HG03039 (cell line): ENCODE measurements around the gene APBB1.
"Not testable (repeated sequence)": the region's sequence is repeated elsewhere in the genome, so short reads cannot be mapped to it uniquely, and the experiment has no call there.

Source experiments
- ATAC-seq: cut with Tn5 transposase; IDR thresholded peaks from one replicate; pipeline ENCODE4 v1.9.1; 2021; ENCODE audit warnings: mild to moderate bottlenecking, moderate library complexity; ENCODE audit not compliant: unreplicated experiment

Gene APBB1

DNA sequence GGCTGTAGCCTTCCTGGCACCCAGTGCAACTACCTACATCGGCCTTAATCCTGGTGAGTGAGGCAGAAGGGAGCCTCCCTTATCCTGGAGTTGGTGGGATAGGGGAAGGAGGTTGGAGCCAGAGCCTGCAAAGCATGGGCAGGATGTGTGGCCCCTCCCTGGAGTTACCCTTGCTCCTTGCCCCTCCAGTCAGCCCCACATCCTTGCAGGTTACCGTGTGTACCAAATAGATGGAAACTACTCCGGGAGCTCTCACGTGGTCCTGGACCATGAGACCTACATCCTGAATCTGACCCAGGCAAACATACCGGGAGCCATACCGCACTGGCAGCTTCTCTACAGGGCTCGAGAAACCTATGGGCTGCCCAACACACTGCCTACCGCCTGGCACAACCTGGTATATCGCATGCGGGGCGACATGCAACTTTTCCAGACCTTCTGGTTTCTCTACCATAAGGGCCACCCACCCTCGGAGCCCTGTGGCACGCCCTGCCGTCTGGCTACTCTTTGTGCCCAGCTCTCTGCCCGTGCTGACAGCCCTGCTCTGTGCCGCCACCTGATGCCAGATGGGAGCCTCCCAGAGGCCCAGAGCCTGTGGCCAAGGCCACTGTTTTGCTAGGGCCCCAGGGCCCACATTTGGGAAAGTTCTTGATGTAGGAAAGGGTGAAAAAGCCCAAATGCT is 24.8 kb downstream of the APBB1 start:
- ATAC-seq: no peak

GRCh38 chr11:6392251-6392650 is 26.6 kb downstream of the APBB1 start:
- ATAC-seq: not testable (repeated sequence)

- ATAC-seq: no peak
Observed at GRCh38 chr11:6391537-6392134, 27.3 kb downstream of the APBB1 start.

DNA sequence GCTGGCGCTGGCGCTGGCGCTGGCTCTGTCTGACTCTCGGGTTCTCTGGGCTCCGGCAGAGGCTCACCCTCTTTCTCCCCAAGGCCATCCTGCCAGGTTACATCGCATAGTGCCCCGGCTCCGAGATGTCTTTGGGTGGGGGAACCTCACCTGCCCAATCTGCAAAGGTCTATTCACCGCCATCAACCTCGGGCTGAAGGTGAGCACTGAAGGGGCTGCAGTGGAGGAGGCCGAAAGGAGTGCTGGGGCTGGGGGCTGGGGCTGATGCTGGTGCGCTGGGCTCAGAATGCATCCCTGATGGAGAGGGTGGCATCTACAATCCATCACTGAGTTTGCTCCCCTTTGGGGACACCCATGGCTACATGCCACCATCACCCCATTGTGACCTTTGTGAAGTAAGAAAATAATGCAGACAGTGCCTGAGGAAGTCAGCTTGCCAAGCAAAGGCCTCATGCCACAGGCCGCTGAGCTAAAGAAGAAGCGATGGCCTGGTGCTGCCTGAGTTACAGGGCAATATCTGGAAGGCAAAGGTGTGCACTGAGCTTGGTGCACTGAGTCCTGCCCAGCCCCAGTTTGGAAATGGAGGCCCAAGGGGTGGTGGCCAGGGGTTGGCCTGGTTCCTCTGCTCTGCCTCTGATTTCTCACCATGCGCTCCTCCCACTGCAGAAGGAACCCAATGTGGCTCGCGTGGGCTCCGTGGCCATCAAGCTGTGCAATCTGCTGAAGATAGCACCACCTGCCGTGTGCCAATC is 28.0 kb downstream of the APBB1 start:
- ATAC-seq: no peak

GRCh38 chr11:6389905-6390717 is 28.8 kb downstream of the APBB1 start, which contains the start of gene SMPD1:
Gene SMPD1, plus strand, starts transcription at chr11:6390474. Its CDS starts 125 bp downstream, at chr11:6390599.
- ATAC-seq: peak; percentile 96

- no peak for ATAC-seq
Observed at GRCh38 chr11:6388748-6389147, 30.1 kb downstream of the APBB1 start.

GRCh38 chr11:6387811-6388599 is 30.9 kb downstream of the APBB1 start:
- no peak for ATAC-seq

DNA sequence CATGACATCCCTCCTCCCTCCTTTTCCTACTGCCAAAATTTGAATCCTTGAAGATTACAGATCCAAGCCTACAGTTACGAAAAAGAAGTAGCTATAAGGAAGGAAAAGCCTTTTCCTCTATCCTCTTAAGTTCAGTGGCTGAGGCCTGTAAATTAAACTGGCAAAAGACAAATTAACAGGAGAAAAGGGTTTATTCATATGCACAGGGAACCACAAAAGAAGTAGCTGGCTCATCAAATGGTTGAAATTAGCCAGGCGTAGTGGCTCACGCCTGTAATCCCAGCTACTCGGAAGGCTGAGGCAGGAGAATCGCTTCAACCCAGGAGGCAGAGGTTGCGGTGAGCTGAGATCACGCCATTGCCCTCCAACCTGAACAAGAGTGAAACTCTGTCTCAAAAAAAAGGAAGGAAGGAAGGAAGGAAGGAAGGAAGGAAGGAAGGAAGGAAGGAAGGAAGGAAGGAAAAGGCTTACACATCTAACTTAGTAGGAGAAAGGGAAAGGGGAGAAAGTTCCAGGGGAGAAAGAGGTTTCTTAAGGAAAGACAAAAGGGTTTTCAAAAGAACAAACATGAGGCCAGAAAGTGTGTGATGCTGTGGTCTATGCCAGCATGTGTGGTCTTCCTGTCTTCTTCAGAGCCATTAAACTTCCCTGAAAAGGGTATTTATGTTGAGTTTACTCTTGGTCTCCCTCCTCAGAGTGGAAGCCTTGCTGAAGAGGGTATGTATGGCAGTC is 33.7 kb downstream of the APBB1 start:
- no peak for ATAC-seq

DNA sequence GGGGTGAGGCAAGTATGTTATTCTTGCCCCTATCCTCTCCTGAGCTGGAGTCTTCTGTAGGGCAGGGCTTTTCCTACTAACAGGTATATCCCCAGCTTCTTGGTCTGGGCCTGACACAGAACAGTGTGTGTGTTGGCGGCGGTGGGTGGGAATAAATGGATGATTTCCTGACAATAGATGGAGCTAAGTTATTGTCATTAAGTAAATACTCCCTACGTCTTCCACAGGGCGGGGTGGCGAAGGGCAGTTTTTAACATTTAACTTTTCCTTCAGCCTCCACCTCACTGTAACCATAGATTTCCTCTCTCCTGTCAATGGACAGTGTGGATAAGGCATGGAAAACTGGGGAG is 40.3 kb downstream of the APBB1 start:
- ATAC-seq: no peak

- ATAC-seq: no peak
Observed at GRCh38 chr11:6377902-6378639, 40.8 kb downstream of the APBB1 start.

- no peak for ATAC-seq
Observed at GRCh38 chr11:6371825-6372224, 47.1 kb downstream of the APBB1 start.

DNA sequence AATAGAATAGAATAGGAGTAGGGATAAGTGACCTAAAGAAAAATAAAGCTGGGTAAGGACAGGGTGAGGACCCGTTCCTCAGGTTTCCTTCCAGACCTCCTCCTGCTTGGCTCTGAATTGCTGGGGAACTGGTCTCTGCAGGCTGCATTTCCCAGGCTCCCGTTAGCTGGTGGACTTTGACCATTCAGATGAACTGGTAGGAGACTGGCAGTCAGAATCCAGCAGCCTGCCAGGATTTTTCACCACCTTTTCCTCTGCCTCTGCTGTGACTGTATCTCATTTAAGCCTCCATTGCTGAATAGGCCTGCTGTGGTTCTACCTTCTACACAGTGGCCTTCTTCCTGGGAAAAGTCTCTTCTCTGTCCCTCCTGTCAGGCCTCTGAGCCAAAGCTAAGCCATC is 53.2 kb downstream of the APBB1 start:
- no peak for ATAC-seq

GRCh38 chr11:6362873-6363678 is 55.8 kb downstream of the APBB1 start:
- no peak for ATAC-seq

DNA sequence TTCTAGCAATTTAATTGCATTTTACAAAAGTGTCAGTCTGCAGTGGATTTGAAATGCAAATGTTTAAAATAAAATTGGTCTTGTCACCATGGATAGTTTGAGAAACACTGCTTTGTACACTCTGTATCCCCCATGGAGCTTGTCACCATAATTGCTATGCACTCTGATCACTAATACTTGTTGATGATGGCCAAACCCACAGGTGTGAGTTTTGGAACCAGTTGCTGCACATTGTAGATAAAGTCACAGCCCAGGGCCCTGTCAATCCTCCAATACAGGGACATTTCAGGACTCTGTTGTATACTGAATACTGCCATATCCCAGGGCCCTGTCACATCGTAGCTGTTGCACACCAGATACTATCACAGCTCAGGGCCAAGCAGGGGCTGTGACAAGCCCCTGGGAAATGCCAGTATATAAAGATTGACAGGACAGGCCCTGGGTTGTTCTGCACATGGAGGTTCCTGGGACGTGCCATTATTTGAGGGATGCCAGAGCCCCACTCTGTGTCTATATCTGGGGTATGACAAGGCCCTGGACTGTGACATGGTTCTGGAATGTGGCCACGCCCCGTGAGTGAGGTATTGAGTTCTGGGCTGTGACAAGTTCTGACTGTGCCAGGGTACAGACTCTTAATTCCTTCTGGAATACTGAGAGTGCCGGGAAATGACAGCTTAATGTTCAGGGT is 56.6 kb downstream of the APBB1 start:
- no peak for ATAC-seq

DNA sequence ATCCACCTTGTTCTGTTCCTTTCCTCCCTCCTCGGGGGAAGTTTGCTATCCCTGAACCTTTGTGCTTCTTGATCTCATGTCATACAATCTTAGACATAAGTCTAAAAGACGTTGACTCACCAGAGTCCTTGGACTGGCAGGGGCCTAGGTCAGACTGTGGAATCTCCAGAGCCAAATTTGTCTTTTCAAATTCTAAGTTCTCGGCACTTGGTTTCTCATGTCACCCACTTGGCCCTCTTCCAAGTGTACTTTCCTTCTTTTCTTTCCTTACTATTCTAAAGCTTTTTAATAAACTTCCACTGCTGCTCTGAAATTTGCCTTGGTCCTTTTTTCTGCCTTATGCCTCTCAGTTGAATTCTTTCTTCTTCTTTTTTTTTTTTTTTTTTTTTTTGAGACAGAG is 58.7 kb downstream of the APBB1 start:
- ATAC-seq: no peak

- no peak for ATAC-seq
Observed at GRCh38 chr11:6357222-6357621, 61.7 kb downstream of the APBB1 start.

GRCh38 chr11:6356503-6357055 is 62.3 kb downstream of the APBB1 start:
- ATAC-seq: no peak
